H9 (cell line): ENCODE results near the gene TPP1. TPM values are rescaled to one million over a fixed set of nuclear protein-coding genes. Genes with fewer than 3 reads are reported as not detected.

ENCODE experiments used
- DNase-seq: peaks from one replicate; pipeline ENCODE4 v3.0.0-alpha.2; 2017
- H2AFZ ChIP-seq: one replicate; pipeline ENCODE4 v1.6.1; 2013; ENCODE audit warnings: mild to moderate bottlenecking, low read length, control low read depth, moderate library complexity
- H2AK5ac ChIP-seq: 2 replicates; pipeline ENCODE4 v1.6.1; 2013; ENCODE audit warnings: low read length, control low read depth, mixed read lengths; ENCODE audit not compliant: insufficient read length
- H2BK120ac ChIP-seq: one replicate; pipeline ENCODE4 v1.6.1; 2013; ENCODE audit warnings: low read depth, mild to moderate bottlenecking, low read length, control low read depth, inconsistent platforms; ENCODE audit not compliant: poor library complexity, severe bottlenecking
- H2BK12ac ChIP-seq: 2 replicates; pipeline ENCODE4 v1.6.1; 2013; ENCODE audit warnings: low read length, control low read depth, mixed read lengths, low read depth; ENCODE audit not compliant: insufficient read length
- H2BK15ac ChIP-seq: 2 replicates; pipeline ENCODE4 v1.6.1; 2013; ENCODE audit warnings: low read depth, low read length, control low read depth
- H2BK20ac ChIP-seq: one replicate; pipeline ENCODE4 v1.6.1; 2013; ENCODE audit warnings: low read depth, mild to moderate bottlenecking, low read length, control low read depth, inconsistent platforms; ENCODE audit not compliant: poor library complexity, severe bottlenecking
- H2BK5ac ChIP-seq: 2 replicates; pipeline ENCODE4 v1.6.1; 2013; ENCODE audit warnings: low read length, control low read depth, mixed read lengths; ENCODE audit not compliant: insufficient read length
- H3K14ac ChIP-seq: 2 replicates; pipeline ENCODE4 v1.6.1; 2013; ENCODE audit warnings: low read length, control low read depth; ENCODE audit not compliant: insufficient read depth
- H3K18ac ChIP-seq: 2 replicates; pipeline ENCODE4 v1.6.1; 2013; ENCODE audit warnings: low read depth, mild to moderate bottlenecking, mixed read lengths, low read length, control low read depth; ENCODE audit not compliant: insufficient read length
- H3K23ac ChIP-seq: 2 replicates; pipeline ENCODE4 v1.6.1; 2013; ENCODE audit warnings: low read length, control low read depth, mixed read lengths, low read depth; ENCODE audit not compliant: insufficient read length
- H3K23me2 ChIP-seq: 2 replicates; pipeline ENCODE4 v1.6.1; 2013; ENCODE audit warnings: low read depth, mild to moderate bottlenecking, mixed read lengths, low read length, control low read depth; ENCODE audit not compliant: insufficient read length, poor library complexity, severe bottlenecking
- H3K27ac ChIP-seq: 2 replicates; pipeline ENCODE4 v1.5.1; 2013; ENCODE audit warnings: low read length, control low read depth, mixed read lengths, low read depth; ENCODE audit not compliant: insufficient read length
- H3K27me3 ChIP-seq: 2 replicates; pipeline ENCODE4 v1.6.1; 2013; ENCODE audit warnings: low read length, control low read depth, inconsistent platforms; ENCODE audit not compliant: insufficient read depth
- H3K4ac ChIP-seq: 2 replicates; pipeline ENCODE4 v1.6.1; 2013; ENCODE audit warnings: low read depth, mild to moderate bottlenecking, control low read depth, inconsistent platforms, low read length, moderate library complexity
- H3K4me1 ChIP-seq: 2 replicates; pipeline ENCODE4 v1.6.1; 2013; ENCODE audit warnings: low read length, control low read depth, inconsistent platforms; ENCODE audit not compliant: insufficient read depth
- H3K4me2 ChIP-seq: 2 replicates; pipeline ENCODE4 v1.6.1; 2013; ENCODE audit warnings: low read length, control low read depth, mixed read lengths; ENCODE audit not compliant: insufficient read length, insufficient read depth
- H3K56ac ChIP-seq: 2 replicates; pipeline ENCODE4 v1.6.1; 2013; ENCODE audit warnings: low read depth, mild to moderate bottlenecking, mixed read lengths, low read length, control low read depth; ENCODE audit not compliant: insufficient read length
- H3K79me1 ChIP-seq: 2 replicates; pipeline ENCODE4 v1.6.1; 2013; ENCODE audit warnings: low read depth, mild to moderate bottlenecking, moderate library complexity, low read length, control low read depth, inconsistent platforms; ENCODE audit not compliant: insufficient read depth, poor library complexity, severe bottlenecking
- H3K79me2 ChIP-seq: 2 replicates; pipeline ENCODE4 v1.6.1; 2013; ENCODE audit warnings: low read length, control low read depth, inconsistent platforms; ENCODE audit not compliant: insufficient read depth
- H3K9ac ChIP-seq: 2 replicates; pipeline ENCODE4 v1.6.1; 2013; ENCODE audit warnings: low read length, control low read depth, mixed read lengths; ENCODE audit not compliant: insufficient read length; ENCODE audit errors: extremely low read depth
- H3K9me3 ChIP-seq: one replicate; pipeline ENCODE4 v1.6.1; 2013; ENCODE audit warnings: low read depth, low read length, inconsistent platforms; ENCODE audit not compliant: control insufficient read depth
- H3T11ph ChIP-seq: one replicate; pipeline ENCODE4 v1.6.1; 2013; ENCODE audit warnings: mild to moderate bottlenecking, low read length, control low read depth, inconsistent platforms
- H4K20me1 ChIP-seq: one replicate; pipeline ENCODE4 v1.6.1; 2013; ENCODE audit not compliant: control insufficient read depth, insufficient read length, insufficient read depth
- H4K5ac ChIP-seq: 2 replicates; pipeline ENCODE4 v1.6.1; 2013; ENCODE audit warnings: low read depth, mild to moderate bottlenecking, mixed read lengths, low read length, control low read depth; ENCODE audit not compliant: insufficient read length
- H4K8ac ChIP-seq: replicated peaks from 2 replicates; pipeline ENCODE4 v1.6.1; 2013; ENCODE audit warnings: low read length, control low read depth, mixed read lengths, low read depth; ENCODE audit not compliant: insufficient read length
- H4K91ac ChIP-seq: 2 replicates; pipeline ENCODE4 v1.6.1; 2013; ENCODE audit warnings: low read depth, mild to moderate bottlenecking, moderate library complexity, mixed read lengths, low read length, control low read depth; ENCODE audit not compliant: insufficient read length
- H3K27ac Mint-ChIP-seq, 3 experiments: 2 replicates in 2 of 3; 3 replicates in 1 of 3; pipeline ENCODE4 v1.8.0; 2020 to 2021; ENCODE audit warnings: mixed read lengths in 3 of 3, mild to moderate bottlenecking in 1 of 3, moderate library complexity in 1 of 3
- H3K27me3 Mint-ChIP-seq: 2 replicates; pipeline ENCODE4 v1.8.0; 2021; ENCODE audit warnings: low read depth, mild to moderate bottlenecking, moderate library complexity, mixed read lengths
- H3K36me3 Mint-ChIP-seq, 3 experiments: 2 replicates in 2 of 3; 3 replicates in 1 of 3; pipeline ENCODE4 v1.8.0; 2020 to 2021; ENCODE audit warnings: low read depth in 3 of 3, mixed read lengths in 3 of 3; ENCODE audit not compliant: insufficient read depth in 1 of 3
- H3K4me1 Mint-ChIP-seq, 2 experiments: 2 replicates each; pipeline ENCODE4 v1.8.0; 2020; ENCODE audit warnings: mixed read lengths in 2 of 2
- H3K4me3 Mint-ChIP-seq, 2 experiments: 2 replicates in 1 of 2; 3 replicates in 1 of 2; pipeline ENCODE4 v1.8.0; 2020 to 2021; ENCODE audit warnings: mild to moderate bottlenecking in 2 of 2, mixed read lengths in 2 of 2, moderate library complexity in 1 of 2
- H3K9me3 Mint-ChIP-seq, 2 experiments: 2 replicates in 1 of 2; 3 replicates in 1 of 2; pipeline ENCODE4 v1.8.0; 2020; ENCODE audit warnings: mild to moderate bottlenecking in 2 of 2, mixed read lengths in 2 of 2, moderate library complexity in 1 of 2
- CTCF ChIP-seq: fragments of 200-600 bp; sonication (generic); conservative IDR thresholded peaks from 3 replicates; pipeline ENCODE4 v1.8.0; 2021; ENCODE audit warnings: antibody characterized with exemption, mild to moderate bottlenecking
- WGBS: extraction: QIAGEN DNeasy Blood & Tissue Kit; methylation state at CpG from one replicate; pipeline ENCODE4 v1.1.7; 2013; ENCODE audit warnings: missing lambda C conversion rate, low lambda C conversion rate, mixed read lengths; ENCODE audit not compliant: insufficient read length; ENCODE audit errors: extremely low coverage; 5-methylcytosine and 5-hydroxymethylcytosine counted together
- total RNA-seq: library from RNA; stranded (reverse); gene quantifications from 2 replicates; pipeline ENCODE4 v1.2.1, GENCODE V29; 2021

Gene TPP1
- total RNA-seq, 1 experiment from 2014 or later = 37.2 TPM

- Histone ChIP-seq H3K18ac (no peak overlapping the region), H4K8ac (no peak overlapping the region), H3K27ac (no peak overlapping the region), H2AK5ac (no peak overlapping the region), H3K23me2 (peaks cover 13% of the 10 kb centered on the region), H3K56ac (no peak overlapping the region), H3K79me2 (peaks cover 7% of the 10 kb centered on the region; the same call in 1 of the 2 replicates), H2AFZ (no peak overlapping the region), H4K5ac (no peak overlapping the region), H3K9ac (no peak overlapping the region), H3K9me3 (no peaks in the 10 kb centered on the region), H2BK15ac (no peak overlapping the region), H3K4me1 (peaks cover 3% of the 10 kb centered on the region; the same call in 1 of the 2 replicates), H3K4me2 (no peak overlapping the region), H2BK5ac (no peak overlapping the region), H3K23ac (no peak overlapping the region), H2BK12ac (no peak overlapping the region), H2BK120ac (no peak overlapping the region), H3T11ph (no peak overlapping the region), H3K4ac (no peak overlapping the region), H4K91ac (no peak overlapping the region), H2BK20ac (no peak overlapping the region), H3K27me3 (no peaks in the 10 kb centered on the region), H4K20me1 (no peaks in the 10 kb centered on the region), H3K79me1 (no peaks in the 10 kb centered on the region), H3K14ac (no peak overlapping the region)
- H3K4me3 Mint-ChIP-seq = no peak overlapping the region
- no peaks in the 10 kb centered on the region for H3K9me3 Mint-ChIP-seq
- H3K27ac Mint-ChIP-seq = no peak overlapping the region
- WGBS = no CpG with 5 or more reads among the region's 1 CpG
- H3K4me1 Mint-ChIP-seq = peaks cover 0 to 2% of the 10 kb centered on the region in 2 experiments; a peak in 2 of 4 replicates
- no peak for TF ChIP-seq CTCF
- no peak for DNase-seq
- H3K27me3 Mint-ChIP-seq = no peaks in the 10 kb centered on the region
- peaks cover 6 to 44% (median 25%) of the 10 kb centered on the region in 3 experiments; a peak in 6 of 7 replicates for H3K36me3 Mint-ChIP-seq
Observed at GRCh38 chr11:6599449-6599848, 19.8 kb downstream of the TPP1 start.
